NCI-H82 (cell line): Measurements from ENCODE around the gene HCFC1R1.

ENCODE experiments used
- DNase-seq: peaks from one replicate; lab custom pipeline; 2025; lab: John Stamatoyannopoulos, UW

HCFC1R1 gene

GRCh38 chr16:2976201-2976600 lies 47.5 kb downstream of the HCFC1R1 start:
- no peak for DNase-seq

GRCh38 chr16:2975161-2975795 lies 48.5 kb downstream of the HCFC1R1 start:
- DNase-seq, result no peak

- DNase-seq, result no peak
These were observed 49.3 kb downstream of the HCFC1R1 start for GRCh38 chr16:2974319-2975056.

GRCh38 chr16:2973605-2974318 lies 50.0 kb downstream of the HCFC1R1 start:
- no peak for DNase-seq

- DNase-seq, result no peak
These were observed 50.6 kb downstream of the HCFC1R1 start for GRCh38 chr16:2973093-2973492.
